MCF 10A (cell line): ENCODE results near the gene NCOA7. TPM values are rescaled to one million over a fixed set of nuclear protein-coding genes. Genes with fewer than 3 reads are reported as not detected.

ENCODE experiments used
- Bru-seq: library from RNA; stranded (reverse); fragments of 400-500 nt; gene quantifications from one replicate; lab custom pipeline; 2021; lab: Mats Ljungman, UMichigan
- BruChase-seq, 2 experiments: library from RNA; stranded (reverse); fragments of 400-500 nt; gene quantifications; one replicate each; lab custom pipeline; 2021; lab: Mats Ljungman, UMichigan
- BruUV-seq: library from RNA; stranded (reverse); fragments of 400-500 nt; replicated peaks from 2 replicates; lab custom pipeline; 2021; lab: Mats Ljungman, UMichigan
- CTCF ChIA-PET: fragments of 300-600 bp; sonication (Branson Sonifier 250); formaldehyde crosslinking; extraction: SDS; loops from one replicate; lab custom pipeline; 2021; ENCODE audit warnings: antibody characterized with exemption, inconsistent platforms; lab: Yijun Ruan, JAX
- POLR2A ChIA-PET: fragments of 300-600, 350-650 bp; sonication (Branson Sonifier 250); formaldehyde crosslinking; extraction: SDS; loops from one replicate; lab custom pipeline; 2020; ENCODE audit warnings: antibody characterized with exemption, inconsistent platforms; lab: Yijun Ruan, JAX
- DNase-seq: peaks from one replicate; pipeline ENCODE4 v3.0.0-alpha.2; 2018; ENCODE audit not compliant: unreplicated experiment
- H3K27ac Mint-ChIP-seq: one replicate; pipeline ENCODE4 v1.8.0; 2022; ENCODE audit warnings: mild to moderate bottlenecking, low read depth, mixed read lengths; ENCODE audit not compliant: unreplicated experiment
- H3K27me3 Mint-ChIP-seq: one replicate; pipeline ENCODE4 v1.8.0; 2022; ENCODE audit warnings: mixed read lengths; ENCODE audit not compliant: insufficient read depth, unreplicated experiment
- H3K36me3 Mint-ChIP-seq: one replicate; pipeline ENCODE4 v1.8.0; 2022; ENCODE audit warnings: mild to moderate bottlenecking, moderate library complexity, mixed read lengths; ENCODE audit not compliant: insufficient read depth, unreplicated experiment
- H3K4me1 Mint-ChIP-seq: one replicate; pipeline ENCODE4 v1.8.0; 2022; ENCODE audit warnings: mixed read lengths; ENCODE audit not compliant: insufficient read depth, unreplicated experiment
- H3K4me3 Mint-ChIP-seq: one replicate; pipeline ENCODE4 v1.8.0; 2022; ENCODE audit warnings: mild to moderate bottlenecking, moderate library complexity, mixed read lengths; ENCODE audit not compliant: unreplicated experiment
- H3K9me3 Mint-ChIP-seq: one replicate; pipeline ENCODE4 v1.8.0; 2022; ENCODE audit warnings: mixed read lengths; ENCODE audit not compliant: unreplicated experiment
- CTCF ChIP-seq: fragments of 200-600 bp; IDR thresholded peaks from one replicate; pipeline ENCODE4 v1.8.0; 2022; ENCODE audit warnings: antibody characterized with exemption, mild to moderate bottlenecking; ENCODE audit not compliant: unreplicated experiment
- intact Hi-C: fragments of 100-400 bp; cut with micrococcal nuclease; formaldehyde crosslinking; loops from 2 replicates; pipeline ENCODE4 v1.14.1; 2022
- long read RNA-seq: library from polyadenylated mRNA; stranded (forward); transcript quantifications from one replicate; pipeline ENCODE4 v2.0.0, GENCODE V29; 2022
- total RNA-seq: library from RNA; stranded (reverse); gene quantifications from 2 replicates; pipeline ENCODE4 v1.2.3, GENCODE V29; 2022

NCOA7 gene
- total RNA-seq (50.9 and 52.3 TPM in 2 replicates), Bru-seq, nascent RNA (percentile 94 among the genes with signal in this experiment), BruChase-seq, experiment 1, labeled RNA remaining after a 6-hour chase (percentile 77 among the genes with signal in this experiment), BruChase-seq, experiment 2, labeled RNA remaining after a 2-hour chase (percentile 86 among the genes with signal in this experiment)
- long read RNA-seq, full-length matches to known transcripts, result 53 of 91 reads
- long read RNA-seq, partial matches to known transcripts, result 8 of 91 reads
- long read RNA-seq, other reads (novel, unspliced or antisense), result 30 of 91 reads

- ChIA-PET CTCF (interaction anchor here (0.6 to 14.9 kb wide), 47 partner anchors 9 to 1557 kb away, joined by 3 to 270 read pairs (median 4); partner anchors contain the start of genes HINT3 and TRMT11), POLR2A (interaction anchor here (0.5 to 7.1 kb wide), 45 partner anchors 9 to 827 kb away, joined by 3 to 207 read pairs (median 6); partner anchors contain the start of genes HINT3 and TRMT11)
- H3K9me3 Mint-ChIP-seq, result no peaks in the 10 kb centered on the region
- H3K27me3 Mint-ChIP-seq, result no peaks in the 10 kb centered on the region
- no TSS peak for BruUV-seq
- peak within 1 kb of the TSS; percentile 93 for H3K4me3 Mint-ChIP-seq
- no peak for TF ChIP-seq CTCF
- peak within 1 kb of the TSS; percentile 93 for H3K27ac Mint-ChIP-seq
- peaks cover 27% of the 10 kb centered on the region for H3K36me3 Mint-ChIP-seq
- H3K4me1 Mint-ChIP-seq, result peaks cover 40% of the 10 kb centered on the region
- intact Hi-C loops, result loop anchor here (1.0 to 2.0 kb wide), 3 partner anchors 68 to 166 kb away; partner anchors contain the start of gene HINT3
- peak; percentile 73 for DNase-seq
Measured at GRCh38 chr6:125790358-125791150, at the start of gene NCOA7. Gene NCOA7, plus strand, starts transcription at chr6:125790960. Its CDS starts 24,395 bp downstream, at chr6:125815355.

- no peak for DNase-seq
- H3K27ac Mint-ChIP-seq, result no peak overlapping the region
- BruUV-seq, result no TSS peak
- H3K4me1 Mint-ChIP-seq, result no peaks in the 10 kb centered on the region
- CTCF ChIA-PET, result interaction anchor here (0.6 to 1.7 kb wide), 3 partner anchors 12 to 15 kb away, joined by 3 to 7 read pairs (median 3); no protein-coding TSS in a partner anchor
- no peaks in the 10 kb centered on the region for H3K9me3 Mint-ChIP-seq
- no peaks in the 10 kb centered on the region for H3K36me3 Mint-ChIP-seq
- peaks cover 92% of the 10 kb centered on the region for H3K27me3 Mint-ChIP-seq
- no peak for TF ChIP-seq CTCF
- H3K4me3 Mint-ChIP-seq, result no peak overlapping the region
- POLR2A ChIA-PET, result interaction anchor here (1.4 kb wide), 1 partner anchor 40 kb away, joined by 3 read pairs; no protein-coding TSS in a partner anchor
- intact Hi-C loops, result no loop called here
Measured at GRCh38 chr6:125741336-125741735, 49.4 kb upstream of the NCOA7 start.

- BruUV-seq, result no TSS peak
- H3K36me3 Mint-ChIP-seq, result peaks cover 6% of the 10 kb centered on the region
- H3K4me1 Mint-ChIP-seq, result no peaks in the 10 kb centered on the region
- CTCF ChIA-PET, result interaction anchor here (0.6 to 1.7 kb wide), 5 partner anchors 11 to 568 kb away, joined by 3 to 7 read pairs (median 3); no protein-coding TSS in a partner anchor
- no peak for TF ChIP-seq CTCF
- H3K9me3 Mint-ChIP-seq, result no peaks in the 10 kb centered on the region
- POLR2A ChIA-PET, result interaction anchor here (1.4 kb wide), 1 partner anchor 39 kb away, joined by 3 read pairs; no protein-coding TSS in a partner anchor
- H3K27ac Mint-ChIP-seq, result no peak overlapping the region
- no peak overlapping the region for H3K4me3 Mint-ChIP-seq
- peaks cover 92% of the 10 kb centered on the region for H3K27me3 Mint-ChIP-seq
- DNase-seq, result no peak
- intact Hi-C loops, result no loop called here
Measured at GRCh38 chr6:125742024-125742423, 48.7 kb upstream of the NCOA7 start.
